ENCODE measurements around the gene PTER.

The PTER gene

DNA sequence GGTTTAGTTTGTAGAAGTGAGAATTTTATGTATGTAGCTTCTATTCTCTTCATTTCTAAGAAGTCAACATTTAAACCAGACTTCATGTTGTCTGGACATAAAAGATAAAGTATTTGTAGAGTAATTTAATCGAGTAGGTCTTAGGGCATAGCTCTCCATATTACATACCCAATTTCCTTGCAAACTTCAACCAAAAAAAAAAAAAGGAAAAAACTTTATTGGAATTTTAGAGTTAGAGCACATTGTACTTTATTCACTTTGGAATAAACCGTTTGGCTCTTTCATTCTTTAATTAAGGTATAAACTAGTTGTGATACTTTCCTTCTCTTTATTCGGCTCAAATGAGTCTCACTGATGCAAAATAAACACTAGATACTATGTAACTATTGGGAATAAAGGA lies 36.0 kb downstream of the PTER start:
- Histone ChIP-seq H3K4me3 (replicated peaks; ENCODE audit: low read depth, low read length) (no peak overlapping the region), H3K36me3 (ENCODE audit: control insufficient read depth, insufficient read depth, low read length) (no peaks in the 10 kb centered on the region), H3K27me3 (replicated peaks; ENCODE audit: control insufficient read depth, insufficient read depth, low read length) (no peaks in the 10 kb centered on the region)
- DNase-seq (ENCODE audit: extremely low read depth, insufficient read length), result no peak
- TF ChIP-seq, protein P1, sequence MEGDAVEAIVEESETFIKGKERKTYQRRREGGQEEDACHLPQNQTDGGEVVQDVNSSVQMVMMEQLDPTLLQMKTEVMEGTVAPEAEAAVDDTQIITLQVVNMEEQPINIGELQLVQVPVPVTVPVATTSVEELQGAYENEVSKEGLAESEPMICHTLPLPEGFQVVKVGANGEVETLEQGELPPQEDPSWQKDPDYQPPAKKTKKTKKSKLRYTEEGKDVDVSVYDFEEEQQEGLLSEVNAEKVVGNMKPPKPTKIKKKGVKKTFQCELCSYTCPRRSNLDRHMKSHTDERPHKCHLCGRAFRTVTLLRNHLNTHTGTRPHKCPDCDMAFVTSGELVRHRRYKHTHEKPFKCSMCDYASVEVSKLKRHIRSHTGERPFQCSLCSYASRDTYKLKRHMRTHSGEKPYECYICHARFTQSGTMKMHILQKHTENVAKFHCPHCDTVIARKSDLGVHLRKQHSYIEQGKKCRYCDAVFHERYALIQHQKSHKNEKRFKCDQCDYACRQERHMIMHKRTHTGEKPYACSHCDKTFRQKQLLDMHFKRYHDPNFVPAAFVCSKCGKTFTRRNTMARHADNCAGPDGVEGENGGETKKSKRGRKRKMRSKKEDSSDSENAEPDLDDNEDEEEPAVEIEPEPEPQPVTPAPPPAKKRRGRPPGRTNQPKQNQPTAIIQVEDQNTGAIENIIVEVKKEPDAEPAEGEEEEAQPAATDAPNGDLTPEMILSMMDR (IDR thresholded peaks at IDR 0.05; ENCODE audit: insufficient read depth, low read length, poor library complexity, severe bottlenecking), result no peak

DNA sequence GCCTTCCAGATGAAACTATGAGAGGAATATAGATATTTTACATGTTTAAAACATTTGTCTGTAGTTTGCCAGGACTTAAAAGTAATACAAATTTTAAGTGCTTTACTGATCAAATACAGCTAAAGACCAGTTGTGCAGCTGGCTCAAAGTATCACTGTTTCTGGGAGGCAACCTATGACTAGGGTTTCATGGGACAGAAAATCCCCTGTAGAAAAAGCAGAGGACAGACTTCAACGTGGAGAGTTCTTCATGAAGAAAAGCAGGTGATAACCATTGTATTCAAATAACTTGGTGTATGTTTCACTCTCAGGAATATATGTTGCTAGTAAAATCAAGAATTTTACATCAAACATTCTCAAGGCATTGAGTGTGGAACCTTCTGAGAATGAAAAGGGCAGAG lies 40.9 kb downstream of the PTER start:
- TF ChIP-seq, protein P1 (IDR thresholded peaks at IDR 0.05; ENCODE audit: insufficient read depth, low read length, poor library complexity, severe bottlenecking), result no peak
- DNase-seq (ENCODE audit: extremely low read depth, insufficient read length), result no peak
- Histone ChIP-seq H3K27me3 (replicated peaks; ENCODE audit: control insufficient read depth, insufficient read depth, low read length) (no peaks in the 10 kb centered on the region), H3K36me3 (ENCODE audit: control insufficient read depth, insufficient read depth, low read length) (no peaks in the 10 kb centered on the region), H3K4me3 (replicated peaks; ENCODE audit: low read depth, low read length) (no peak overlapping the region)

DNA sequence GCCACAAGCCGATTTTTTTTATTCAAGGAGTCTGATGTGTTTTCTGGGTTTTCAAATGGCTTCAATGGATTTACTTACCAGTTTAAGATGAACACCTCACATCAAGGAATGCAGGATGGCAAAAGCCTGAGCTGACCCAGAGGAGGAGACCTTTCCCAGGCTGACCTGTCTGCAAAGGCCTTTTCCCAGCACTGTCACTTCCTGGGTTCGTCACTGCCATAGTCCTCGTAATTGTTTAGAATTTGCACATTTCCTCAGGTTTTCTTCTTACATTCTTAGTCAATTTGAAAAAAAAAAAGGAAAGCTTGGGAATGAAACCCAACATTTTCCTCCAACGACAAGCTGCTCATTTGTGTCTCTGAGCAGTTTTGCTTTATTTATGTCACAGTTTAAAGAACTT lies 42.0 kb downstream of the PTER start:
- Histone ChIP-seq H3K36me3 (ENCODE audit: control insufficient read depth, insufficient read depth, low read length) (no peaks in the 10 kb centered on the region), H3K27me3 (replicated peaks; ENCODE audit: control insufficient read depth, insufficient read depth, low read length) (no peaks in the 10 kb centered on the region), H3K4me3 (replicated peaks; ENCODE audit: low read depth, low read length) (no peak overlapping the region)
- no peak for DNase-seq (ENCODE audit: extremely low read depth, insufficient read length)
- TF ChIP-seq, protein P1 (IDR thresholded peaks at IDR 0.05; ENCODE audit: insufficient read depth, low read length, poor library complexity, severe bottlenecking), result no peak

DNA sequence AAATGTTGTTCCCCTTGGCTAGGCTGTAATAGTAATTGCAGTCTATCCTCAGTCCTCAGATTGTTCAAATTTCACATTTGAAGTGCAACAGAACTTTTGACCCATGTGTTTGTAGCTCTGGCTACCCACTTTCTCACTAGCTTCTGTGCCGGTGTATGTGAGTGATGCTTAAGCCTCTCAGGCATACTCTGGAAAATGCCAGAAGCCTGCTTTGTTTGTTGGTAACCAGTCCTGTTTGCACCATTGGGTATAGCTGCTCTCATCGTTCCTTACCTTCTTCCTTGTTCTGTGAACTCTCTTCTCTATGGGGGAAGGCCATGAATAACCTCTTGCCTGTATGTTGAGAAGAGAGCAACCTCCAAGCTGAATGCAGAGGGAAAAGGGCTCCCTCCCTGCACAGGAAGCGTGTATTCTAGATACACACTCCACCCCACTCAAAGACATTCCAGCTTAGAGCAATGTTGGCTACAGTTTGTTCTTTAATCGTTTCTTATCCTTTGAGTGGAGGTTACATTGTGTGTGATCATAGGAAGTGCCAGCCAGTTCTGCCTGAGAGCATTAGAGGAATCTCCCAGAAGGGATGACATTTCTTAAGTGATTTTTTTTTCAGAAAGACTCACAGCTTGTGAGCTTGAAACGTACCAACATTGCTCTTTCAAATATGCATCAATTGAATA lies 44.4 kb downstream of the PTER start:
- TF ChIP-seq, protein P1 (IDR thresholded peaks at IDR 0.05; ENCODE audit: insufficient read depth, low read length, poor library complexity, severe bottlenecking), result no peak
- Histone ChIP-seq H3K4me3 (replicated peaks; ENCODE audit: low read depth, low read length) (no peak overlapping the region), H3K36me3 (ENCODE audit: control insufficient read depth, insufficient read depth, low read length) (no peaks in the 10 kb centered on the region), H3K27me3 (replicated peaks; ENCODE audit: control insufficient read depth, insufficient read depth, low read length) (no peaks in the 10 kb centered on the region)
- DNase-seq (ENCODE audit: extremely low read depth, insufficient read length), result no peak

DNA sequence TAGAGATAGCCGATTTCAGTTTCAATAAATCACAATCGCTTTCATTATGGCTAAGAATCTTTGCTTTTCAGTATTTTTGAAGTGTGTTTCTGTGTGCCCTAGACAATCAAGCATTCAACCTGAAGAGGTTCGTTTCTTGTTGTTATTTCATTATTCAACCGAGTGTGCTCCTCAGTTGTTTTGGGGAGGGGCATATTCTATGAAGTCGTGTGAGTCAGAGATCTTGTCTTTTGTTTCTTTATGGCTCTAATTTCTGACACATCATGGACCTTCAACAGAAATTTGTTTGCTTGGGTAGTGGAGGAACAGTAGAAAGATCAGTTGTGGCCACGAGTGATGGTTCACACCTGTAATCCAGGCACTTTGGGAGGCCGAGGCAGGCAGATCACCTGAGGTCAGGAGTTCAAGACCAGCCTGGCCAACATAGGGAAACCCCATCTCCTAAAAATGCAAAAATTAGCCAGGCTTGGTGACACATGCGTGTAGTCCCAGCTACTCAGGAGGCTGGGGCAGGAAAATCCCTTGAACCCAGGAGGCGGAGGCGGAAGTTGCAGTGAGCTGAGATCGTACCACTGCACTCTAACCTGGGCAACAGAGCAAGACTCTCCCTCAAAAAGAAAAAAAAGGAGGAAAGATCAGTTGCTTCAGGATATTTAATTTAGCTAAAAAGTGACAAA lies 46.6 kb downstream of the PTER start:
- Histone ChIP-seq H3K27me3 (replicated peaks; ENCODE audit: control insufficient read depth, insufficient read depth, low read length) (no peaks in the 10 kb centered on the region), H3K36me3 (ENCODE audit: control insufficient read depth, insufficient read depth, low read length) (no peaks in the 10 kb centered on the region; the same call in none of the 2 replicates), H3K4me3 (replicated peaks; ENCODE audit: low read depth, low read length) (no peak overlapping the region)
- peak; percentile 26 for DNase-seq (ENCODE audit: extremely low read depth, insufficient read length)
- TF ChIP-seq, protein P1 (IDR thresholded peaks at IDR 0.05; ENCODE audit: insufficient read depth, low read length, poor library complexity, severe bottlenecking), result no peak
